Testis (tissue), 3 donors: ENCODE results near the gene DNAJB8. TPM values are rescaled to one million over a fixed set of nuclear protein-coding genes. Genes with fewer than 3 reads are reported as not detected.

Source experiments
- DNase-seq: peaks from one replicate; pipeline ENCODE4 v3.0.0-alpha.2; 2019
- H3K27ac ChIP-seq, 2 donors: fragments of 200-600 bp; sonication (generic); one replicate each; pipeline ENCODE4 v1.5.1; 2019
- H3K27me3 ChIP-seq: fragments of 200-600 bp; sonication (generic); one replicate; pipeline ENCODE4 v1.5.1; 2019
- H3K36me3 ChIP-seq: fragments of 200-600 bp; sonication (generic); one replicate; pipeline ENCODE4 v1.5.1; 2017; ENCODE audit warnings: low read depth; ENCODE audit errors: missing control alignments
- H3K4me1 ChIP-seq: fragments of 200-600 bp; sonication (generic); one replicate; pipeline ENCODE4 v1.5.1; 2019
- H3K4me3 ChIP-seq, 2 donors: fragments of 200-600 bp; sonication (generic); one replicate each; pipeline ENCODE4 v1.5.1; 2017 to 2019
- H3K9me3 ChIP-seq: fragments of 200-600 bp; sonication (generic); one replicate; pipeline ENCODE4 v1.5.1; 2017
- CTCF ChIP-seq, 3 experiments: fragments of 450-650 bp in 2 of 3; fragments of 200-600 bp in 1 of 3; sonication (generic) in 1 of 3; IDR thresholded peaks; one replicate each; pipeline ENCODE4 v1.5.1; 2016 to 2019; ENCODE audit warnings: antibody characterized with exemption in 3 of 3, mild to moderate bottlenecking in 2 of 3, moderate library complexity in 1 of 3
- POLR2A ChIP-seq: fragments of 450-650 bp; IDR thresholded peaks from one replicate; pipeline ENCODE4 v1.6.1; 2017; ENCODE audit warnings: antibody characterized with exemption, mild to moderate bottlenecking, moderate library complexity
- WGBS, 2 donors: methylation state at CpG; one replicate each; pipeline ENCODE4 v1.1.5; 2018; 5-methylcytosine and 5-hydroxymethylcytosine counted together
- intact Hi-C: fragments of 100-400 bp; cut with DNase I; formaldehyde crosslinking; loops from one replicate; pipeline ENCODE4 v1.15.1; 2023; ENCODE audit warnings: low total_unique reads
- polyA plus RNA-seq: library from polyadenylated mRNA; stranded (reverse); fragments of 350-450 nt; fragmentation: Illumina TruSeq; extraction: RNeasy Lipid Tissue Mini Kit (QIAGEN cat#74804); gene quantifications from one replicate; pipeline ENCODE4 v1.2.3, GENCODE V29; 2014; ENCODE audit warnings: low read depth, low replicate concordance; ENCODE audit not compliant: insufficient read depth
- total RNA-seq, 2 donors: library from RNA; depleted of rRNA; stranded (reverse); fragments of >200 nt; gene quantifications; one replicate each; pipeline ENCODE4 v1.2.3, GENCODE V29; 2016

DNAJB8 gene
- total and polyA plus RNA-seq, 3 donors from 2014 or later, result 18.3 to 75.0 (median 46.0) TPM

GRCh38 chr3:128479558-128480086 is 12.9 kb upstream of the DNAJB8 start:
- Histone ChIP-seq H3K4me3 (no peak overlapping the region), H3K27me3 (no peaks in the 10 kb centered on the region), H3K36me3 (no peaks in the 10 kb centered on the region), H3K9me3 (no peaks in the 10 kb centered on the region), H3K27ac (no peak overlapping the region), H3K4me1 (no peaks in the 10 kb centered on the region)
- no peak for DNase-seq
- WGBS, 2 donors, result 85 to 88% methylated on average over 10 of the region's 10 CpGs
- intact Hi-C loops, result no loop called here
- no peak for TF ChIP-seq POLR2A
- no peak for TF ChIP-seq CTCF (IDR thresholded peaks at IDR 0.05)

GRCh38 chr3:128478576-128479506 is 12.2 kb upstream of the DNAJB8 start:
- Histone ChIP-seq H3K36me3 (no peaks in the 10 kb centered on the region), H3K4me3 (no peak overlapping the region), H3K9me3 (no peaks in the 10 kb centered on the region), H3K27ac (no peak overlapping the region), H3K27me3 (no peaks in the 10 kb centered on the region), H3K4me1 (no peaks in the 10 kb centered on the region)
- TF ChIP-seq CTCF (IDR thresholded peaks at IDR 0.05) (no peak), POLR2A (no peak)
- DNase-seq, result no peak
- intact Hi-C loops, result no loop called here
- WGBS, 2 donors, result 66% methylated on average over 11 of the region's 11 CpGs

- Histone ChIP-seq H3K9me3 (no peaks in the 10 kb centered on the region), H3K4me3 (no peak overlapping the region), H3K4me1 (no peaks in the 10 kb centered on the region), H3K36me3 (no peaks in the 10 kb centered on the region), H3K27me3 (no peaks in the 10 kb centered on the region), H3K27ac (no peak overlapping the region)
- intact Hi-C loops, result no loop called here
- TF ChIP-seq CTCF (IDR thresholded peaks at IDR 0.05), result no peak
- TF ChIP-seq POLR2A, result no peak
- 91 to 100% methylated on average over 3 to 5 of the region's 5 CpGs for WGBS, 2 donors
- DNase-seq, result no peak
These were observed 10.0 kb upstream of the DNAJB8 start for GRCh38 chr3:128476659-128477058.

- H3K27me3 ChIP-seq, result no peaks in the 10 kb centered on the region
- H3K36me3 ChIP-seq, result no peaks in the 10 kb centered on the region
- no peak for DNase-seq
- no peak for TF ChIP-seq CTCF (IDR thresholded peaks at IDR 0.05)
- no peak for TF ChIP-seq POLR2A
- intact Hi-C loops, result no loop called here
- WGBS, 2 donors, result 85 to 92% methylated on average over 7 of the region's 8 CpGs
- no peak overlapping the region for H3K4me3 ChIP-seq
- H3K9me3 ChIP-seq, result no peaks in the 10 kb centered on the region
- H3K27ac ChIP-seq, result no peak overlapping the region
- no peaks in the 10 kb centered on the region for H3K4me1 ChIP-seq
These were observed 8.7 kb upstream of the DNAJB8 start for GRCh38 chr3:128475355-128475754.
